Measurements from ENCODE around the gene GGT5.
"Not testable (repeated sequence)": the region's sequence is repeated elsewhere in the genome, so short reads cannot be mapped to it uniquely, and the experiment has no call there.

Gene GGT5

DNA sequence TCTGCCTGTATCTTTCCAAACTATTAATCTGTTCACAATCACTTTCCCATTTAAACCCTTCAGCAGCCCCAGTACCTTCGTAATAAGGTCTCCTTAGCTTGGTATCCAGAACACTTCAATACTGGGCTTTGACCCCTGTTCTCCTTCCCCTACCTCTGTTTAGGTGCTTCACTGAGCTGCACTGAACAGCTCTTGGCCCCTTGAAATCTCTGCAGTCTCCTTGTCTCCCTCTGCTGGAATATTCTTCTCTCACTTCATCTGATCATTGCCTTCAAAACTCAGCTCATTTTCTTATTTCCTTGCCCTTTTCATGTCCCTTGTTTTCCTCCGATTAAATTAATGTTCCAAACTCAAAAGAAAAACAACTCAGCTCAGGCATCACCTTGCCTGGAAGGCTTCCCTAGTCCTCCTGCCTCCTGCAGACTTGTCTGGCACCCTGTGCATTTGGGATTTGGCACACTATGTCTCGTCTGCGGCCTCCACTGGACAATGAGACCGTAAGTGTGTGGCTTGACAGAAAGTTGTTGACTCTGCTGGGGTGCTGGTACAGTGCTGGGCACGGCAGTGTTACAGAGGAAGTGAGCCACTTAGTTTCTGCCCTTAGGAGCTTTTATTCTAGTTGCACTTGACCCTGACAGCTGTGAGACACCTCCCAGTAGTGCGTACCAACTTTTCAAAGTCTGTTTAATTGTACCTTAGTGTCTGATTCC lies 30.0 kb upstream of the GGT5 start:
- not testable (repeated sequence) for H3K9me3 Mint-ChIP-seq; H3K27me3 Mint-ChIP-seq; DNase-seq (ENCODE audit: low spot score in 2 of 2); ATAC-seq (replicated peaks; ENCODE audit: extremely low read depth, poor library complexity, severe bottlenecking)
- Mint-ChIP-seq H3K27ac (ENCODE audit: low read depth) (peak overlapping the region; percentile 41), H3K4me3 (peak overlapping the region; percentile 20), H3K4me1 (peaks cover 43% of the 10 kb centered on the region), H3K36me3 (ENCODE audit: insufficient read depth) (peaks cover 12% of the 10 kb centered on the region)

DNA sequence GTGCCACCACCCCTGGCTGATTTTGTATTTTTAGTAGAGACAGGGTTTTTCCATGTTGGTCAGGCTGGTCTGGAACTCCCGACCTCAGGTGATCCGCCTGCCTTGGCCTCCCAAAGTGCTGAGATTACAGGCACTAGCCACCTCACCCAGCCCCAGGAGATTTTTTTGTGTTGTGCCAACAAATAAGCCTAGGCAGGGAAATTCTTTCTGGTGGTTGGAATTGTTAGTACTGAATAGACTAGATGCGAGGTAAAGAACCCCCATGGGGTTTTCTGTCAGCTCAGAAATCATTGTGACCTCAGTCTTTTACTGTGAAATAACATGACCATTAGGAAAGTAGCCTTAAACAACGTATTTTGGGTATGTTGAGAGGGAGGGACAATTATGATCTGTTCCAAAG lies 29.0 kb upstream of the GGT5 start:
- Mint-ChIP-seq H3K36me3 (ENCODE audit: insufficient read depth) (peaks cover 12% of the 10 kb centered on the region), H3K4me1 (peaks cover 40% of the 10 kb centered on the region)
- not testable (repeated sequence) for H3K9me3 Mint-ChIP-seq; H3K27ac Mint-ChIP-seq (ENCODE audit: low read depth); ATAC-seq (replicated peaks; ENCODE audit: extremely low read depth, poor library complexity, severe bottlenecking); DNase-seq (ENCODE audit: low spot score in 2 of 2); H3K27me3 Mint-ChIP-seq; H3K4me3 Mint-ChIP-seq

DNA sequence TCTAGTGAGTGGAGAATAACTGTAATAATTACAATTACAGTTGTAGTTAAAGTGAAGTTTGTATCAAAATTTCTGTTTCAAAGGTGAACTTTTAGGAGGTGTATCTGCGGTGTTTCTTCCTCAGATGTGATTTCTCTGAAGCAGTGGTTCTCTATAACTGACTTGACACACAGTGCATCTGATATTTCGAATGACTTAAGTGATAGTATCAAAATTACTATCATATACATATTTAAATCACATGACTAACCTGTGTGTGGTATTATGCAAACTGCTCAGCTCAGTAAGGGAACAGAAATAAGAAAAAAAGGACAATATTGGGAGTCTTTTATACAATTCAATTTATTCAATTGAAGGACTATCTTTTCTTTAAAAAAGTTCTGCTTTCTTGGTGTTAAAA lies 28.1 kb upstream of the GGT5 start:
- not testable (repeated sequence) for H3K9me3 Mint-ChIP-seq; H3K4me3 Mint-ChIP-seq; H3K27ac Mint-ChIP-seq (ENCODE audit: low read depth); H3K27me3 Mint-ChIP-seq; DNase-seq (ENCODE audit: low spot score in 2 of 2); ATAC-seq (replicated peaks; ENCODE audit: extremely low read depth, poor library complexity, severe bottlenecking)
- peaks cover 40% of the 10 kb centered on the region for H3K4me1 Mint-ChIP-seq
- H3K36me3 Mint-ChIP-seq (ENCODE audit: insufficient read depth), result peaks cover 12% of the 10 kb centered on the region

GRCh38 chr22:24271386-24271854 lies 26.5 kb upstream of the GGT5 start:
- no peaks in the 10 kb centered on the region for H3K27me3 Mint-ChIP-seq
- peaks cover 4% of the 10 kb centered on the region for H3K36me3 Mint-ChIP-seq (ENCODE audit: insufficient read depth)
- H3K27ac Mint-ChIP-seq (ENCODE audit: low read depth), result peak overlapping the region; percentile 74
- H3K4me3 Mint-ChIP-seq, result peak overlapping the region; percentile 86
- H3K9me3 Mint-ChIP-seq, result no peaks in the 10 kb centered on the region
- ATAC-seq (replicated peaks; ENCODE audit: extremely low read depth, poor library complexity, severe bottlenecking), result no peak
- DNase-seq (ENCODE audit: low spot score in 2 of 2), result no peak
- H3K4me1 Mint-ChIP-seq, result peaks cover 28% of the 10 kb centered on the region

DNA sequence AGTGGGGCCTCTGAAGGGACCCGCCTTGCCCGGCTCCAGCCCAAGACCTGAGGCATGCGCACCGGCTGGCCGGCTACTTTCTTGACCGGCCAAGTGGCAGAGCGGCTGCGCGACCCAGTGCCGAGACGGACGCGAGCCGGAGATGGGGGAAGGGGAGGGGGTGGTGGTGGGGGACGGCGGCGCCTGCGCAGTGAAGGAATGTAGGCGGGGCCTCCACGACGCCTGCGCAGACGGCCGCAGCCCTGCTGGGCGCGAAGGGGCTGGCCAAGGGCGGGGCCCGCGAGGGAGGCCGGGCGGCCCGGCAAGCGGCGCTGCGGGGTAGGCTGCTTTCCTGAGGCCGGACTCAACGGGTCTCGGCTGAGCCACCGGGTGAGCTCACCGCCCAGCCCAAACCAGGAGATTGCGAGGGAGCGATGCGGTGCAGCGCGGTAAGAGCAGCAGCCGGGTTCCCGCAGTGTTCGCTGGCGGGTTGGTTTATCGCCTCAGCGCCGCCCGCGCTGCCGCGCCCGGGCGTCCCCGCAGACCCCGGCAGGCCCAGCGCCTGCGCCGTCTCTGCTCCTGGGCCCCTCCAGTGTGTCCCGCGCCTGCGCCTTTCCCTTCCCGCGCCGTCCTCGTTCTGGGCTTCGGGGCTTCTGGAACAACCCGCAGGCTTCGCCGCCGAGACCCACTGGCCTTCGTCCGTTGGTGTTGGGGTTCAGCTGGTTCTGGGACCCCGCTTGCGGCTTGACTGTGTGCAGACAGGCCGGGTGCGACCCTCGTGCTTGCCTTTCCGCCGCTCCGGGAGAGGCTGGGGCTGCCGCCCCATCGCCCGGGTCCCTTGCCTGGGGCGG lies 25.9 kb upstream of the GGT5 start, which contains the start of gene SPECC1L:
TSS of gene SPECC1L (plus strand) at position 276 of the 830 bp plus-strand sequence. CDS start 31,401 bp downstream, outside the sequence.
- peaks cover 28% of the 10 kb centered on the region for H3K4me1 Mint-ChIP-seq

GRCh38 chr22:24266495-24266894 lies 21.6 kb upstream of the GGT5 start:
- not testable (repeated sequence) for H3K4me3 Mint-ChIP-seq; H3K27me3 Mint-ChIP-seq; H3K4me1 Mint-ChIP-seq; H3K36me3 Mint-ChIP-seq (ENCODE audit: insufficient read depth); H3K9me3 Mint-ChIP-seq; DNase-seq (ENCODE audit: low spot score in 2 of 2); ATAC-seq (replicated peaks; ENCODE audit: extremely low read depth, poor library complexity, severe bottlenecking)
- peak overlapping the region; percentile 72 for H3K27ac Mint-ChIP-seq (ENCODE audit: low read depth)

More for the DNA sequence above, 25.9 kb upstream of the GGT5 start, which contains the start of gene SPECC1L:
- H3K27ac Mint-ChIP-seq (ENCODE audit: low read depth), result peak within 1 kb of the TSS; percentile 74
- peaks cover 4% of the 10 kb centered on the region for H3K36me3 Mint-ChIP-seq (ENCODE audit: insufficient read depth)
- peak within 1 kb of the TSS; percentile 86 for H3K4me3 Mint-ChIP-seq
- H3K27me3 Mint-ChIP-seq, result no peaks in the 10 kb centered on the region
- ATAC-seq (replicated peaks; ENCODE audit: extremely low read depth, poor library complexity, severe bottlenecking) (peak; percentile 91), DNase-seq (ENCODE audit: low spot score in 2 of 2) (peak; percentile 83 to 90)
- H3K9me3 Mint-ChIP-seq, result no peaks in the 10 kb centered on the region

GRCh38 chr22:24265734-24266133 lies 20.9 kb upstream of the GGT5 start:
- Mint-ChIP-seq H3K4me1 (no peaks in the 10 kb centered on the region), H3K4me3 (no peak overlapping the region), H3K9me3 (no peaks in the 10 kb centered on the region), H3K36me3 (ENCODE audit: insufficient read depth) (peaks cover 1% of the 10 kb centered on the region), H3K27ac (ENCODE audit: low read depth) (no peak overlapping the region), H3K27me3 (no peaks in the 10 kb centered on the region)
- DNase-seq (ENCODE audit: low spot score in 2 of 2) (no peak), ATAC-seq (replicated peaks; ENCODE audit: extremely low read depth, poor library complexity, severe bottlenecking) (no peak)

- H3K4me1 Mint-ChIP-seq; H3K9me3 Mint-ChIP-seq; H3K4me3 Mint-ChIP-seq; DNase-seq (ENCODE audit: low spot score in 2 of 2); ATAC-seq (replicated peaks; ENCODE audit: extremely low read depth, poor library complexity, severe bottlenecking); H3K36me3 Mint-ChIP-seq (ENCODE audit: insufficient read depth); H3K27me3 Mint-ChIP-seq; H3K27ac Mint-ChIP-seq (ENCODE audit: low read depth): not testable (repeated sequence)
Observed at GRCh38 chr22:24264329-24264896, 19.5 kb upstream of the GGT5 start.

GRCh38 chr22:24263479-24263878 lies 18.6 kb upstream of the GGT5 start:
- not testable (repeated sequence) for DNase-seq (ENCODE audit: low spot score in 2 of 2); ATAC-seq (replicated peaks; ENCODE audit: extremely low read depth, poor library complexity, severe bottlenecking); H3K27ac Mint-ChIP-seq (ENCODE audit: low read depth); H3K27me3 Mint-ChIP-seq; H3K4me3 Mint-ChIP-seq; H3K4me1 Mint-ChIP-seq; H3K36me3 Mint-ChIP-seq (ENCODE audit: insufficient read depth); H3K9me3 Mint-ChIP-seq

GRCh38 chr22:24262185-24262749 lies 17.4 kb upstream of the GGT5 start:
- not testable (repeated sequence) for H3K9me3 Mint-ChIP-seq; DNase-seq (ENCODE audit: low spot score in 2 of 2); H3K36me3 Mint-ChIP-seq (ENCODE audit: insufficient read depth); H3K4me1 Mint-ChIP-seq; H3K27ac Mint-ChIP-seq (ENCODE audit: low read depth); ATAC-seq (replicated peaks; ENCODE audit: extremely low read depth, poor library complexity, severe bottlenecking); H3K4me3 Mint-ChIP-seq; H3K27me3 Mint-ChIP-seq

DNA sequence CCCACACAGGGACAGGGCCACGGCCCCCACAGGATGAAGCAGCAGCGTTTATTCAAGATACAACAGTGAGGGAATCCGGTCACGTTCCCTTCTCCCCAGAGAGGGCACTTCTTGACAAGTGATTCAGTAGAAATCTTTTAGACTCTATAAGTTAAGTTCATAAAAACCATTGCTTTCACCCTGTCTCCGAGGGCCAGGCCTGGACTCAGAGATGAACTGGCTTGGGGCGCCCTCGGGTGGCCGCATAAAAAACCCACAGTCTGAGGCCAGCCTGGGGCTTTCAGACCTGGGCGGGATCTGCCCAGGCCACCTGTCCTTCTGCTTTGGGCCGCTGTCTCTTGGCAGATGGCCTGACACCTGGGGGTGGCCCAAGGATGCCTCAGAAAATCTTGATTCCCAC lies 14.6 kb upstream of the GGT5 start:
- H3K27me3 Mint-ChIP-seq; H3K4me3 Mint-ChIP-seq; ATAC-seq (replicated peaks; ENCODE audit: extremely low read depth, poor library complexity, severe bottlenecking); H3K36me3 Mint-ChIP-seq (ENCODE audit: insufficient read depth); H3K9me3 Mint-ChIP-seq; H3K4me1 Mint-ChIP-seq; H3K27ac Mint-ChIP-seq (ENCODE audit: low read depth): not testable (repeated sequence)
- DNase-seq (ENCODE audit: low spot score in 2 of 2), result peak; percentile 32 to 61

DNA sequence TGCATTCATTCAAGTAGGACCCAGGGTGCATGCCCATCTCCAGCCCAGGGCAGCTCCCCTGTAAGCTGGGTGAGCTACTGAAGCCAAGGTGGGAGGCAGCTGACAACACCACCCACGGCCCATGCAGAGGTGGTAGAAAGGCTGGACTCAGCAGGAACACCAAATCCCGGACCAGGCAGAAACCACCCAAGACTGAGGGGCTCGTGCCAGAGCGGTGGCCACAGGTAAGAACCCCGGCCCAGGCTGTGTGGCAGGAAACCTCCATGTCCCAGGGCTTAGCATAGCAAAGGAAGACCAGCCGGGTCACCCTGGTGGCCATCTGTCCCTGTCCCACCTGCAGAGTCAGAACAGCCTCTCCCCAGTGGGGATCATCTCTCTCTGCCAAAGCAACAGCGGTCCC lies 11.9 kb upstream of the GGT5 start:
- H3K27me3 Mint-ChIP-seq; H3K4me1 Mint-ChIP-seq; ATAC-seq (replicated peaks; ENCODE audit: extremely low read depth, poor library complexity, severe bottlenecking); DNase-seq (ENCODE audit: low spot score in 2 of 2); H3K36me3 Mint-ChIP-seq (ENCODE audit: insufficient read depth); H3K4me3 Mint-ChIP-seq; H3K9me3 Mint-ChIP-seq; H3K27ac Mint-ChIP-seq (ENCODE audit: low read depth): not testable (repeated sequence)
